WI38 (cell line): ENCODE data around the gene SAMD14.

Source experiments
- H3K4me3 ChIP-seq: 2 replicates; pipeline ENCODE4 v1.5.1; 2011; ENCODE audit warnings: low read depth, mild to moderate bottlenecking, control low read depth, low read length
- TF ChIP-seq, protein P1 (sequence below): IDR thresholded peaks from 2 replicates; pipeline ENCODE4 v1.5.1; 2012; ENCODE audit warnings: low read depth, mild to moderate bottlenecking, control low read depth, low read length

The SAMD14 gene

DNA sequence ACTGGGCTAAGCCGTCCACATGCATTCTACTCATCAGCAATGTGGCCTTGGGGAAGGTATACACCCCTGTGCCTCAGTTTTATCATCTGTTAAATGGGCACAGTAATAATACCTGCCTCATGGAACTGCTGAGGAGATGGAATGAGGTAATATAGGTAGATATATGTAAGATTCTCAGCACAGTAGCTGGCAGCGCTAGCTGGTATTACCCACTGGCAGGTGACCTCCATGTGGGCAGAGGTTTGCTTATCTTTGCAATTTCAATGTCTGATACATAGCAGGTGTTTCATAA lies 34.7 kb upstream of the SAMD14 start:
- H3K4me3 ChIP-seq, result no peak overlapping the region
- TF ChIP-seq, protein P1, sequence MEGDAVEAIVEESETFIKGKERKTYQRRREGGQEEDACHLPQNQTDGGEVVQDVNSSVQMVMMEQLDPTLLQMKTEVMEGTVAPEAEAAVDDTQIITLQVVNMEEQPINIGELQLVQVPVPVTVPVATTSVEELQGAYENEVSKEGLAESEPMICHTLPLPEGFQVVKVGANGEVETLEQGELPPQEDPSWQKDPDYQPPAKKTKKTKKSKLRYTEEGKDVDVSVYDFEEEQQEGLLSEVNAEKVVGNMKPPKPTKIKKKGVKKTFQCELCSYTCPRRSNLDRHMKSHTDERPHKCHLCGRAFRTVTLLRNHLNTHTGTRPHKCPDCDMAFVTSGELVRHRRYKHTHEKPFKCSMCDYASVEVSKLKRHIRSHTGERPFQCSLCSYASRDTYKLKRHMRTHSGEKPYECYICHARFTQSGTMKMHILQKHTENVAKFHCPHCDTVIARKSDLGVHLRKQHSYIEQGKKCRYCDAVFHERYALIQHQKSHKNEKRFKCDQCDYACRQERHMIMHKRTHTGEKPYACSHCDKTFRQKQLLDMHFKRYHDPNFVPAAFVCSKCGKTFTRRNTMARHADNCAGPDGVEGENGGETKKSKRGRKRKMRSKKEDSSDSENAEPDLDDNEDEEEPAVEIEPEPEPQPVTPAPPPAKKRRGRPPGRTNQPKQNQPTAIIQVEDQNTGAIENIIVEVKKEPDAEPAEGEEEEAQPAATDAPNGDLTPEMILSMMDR, result no peak

GRCh38 chr17:50163843-50164696 lies 34.1 kb upstream of the SAMD14 start:
- TF ChIP-seq, protein P1, result no peak
- no peak overlapping the region for H3K4me3 ChIP-seq

DNA sequence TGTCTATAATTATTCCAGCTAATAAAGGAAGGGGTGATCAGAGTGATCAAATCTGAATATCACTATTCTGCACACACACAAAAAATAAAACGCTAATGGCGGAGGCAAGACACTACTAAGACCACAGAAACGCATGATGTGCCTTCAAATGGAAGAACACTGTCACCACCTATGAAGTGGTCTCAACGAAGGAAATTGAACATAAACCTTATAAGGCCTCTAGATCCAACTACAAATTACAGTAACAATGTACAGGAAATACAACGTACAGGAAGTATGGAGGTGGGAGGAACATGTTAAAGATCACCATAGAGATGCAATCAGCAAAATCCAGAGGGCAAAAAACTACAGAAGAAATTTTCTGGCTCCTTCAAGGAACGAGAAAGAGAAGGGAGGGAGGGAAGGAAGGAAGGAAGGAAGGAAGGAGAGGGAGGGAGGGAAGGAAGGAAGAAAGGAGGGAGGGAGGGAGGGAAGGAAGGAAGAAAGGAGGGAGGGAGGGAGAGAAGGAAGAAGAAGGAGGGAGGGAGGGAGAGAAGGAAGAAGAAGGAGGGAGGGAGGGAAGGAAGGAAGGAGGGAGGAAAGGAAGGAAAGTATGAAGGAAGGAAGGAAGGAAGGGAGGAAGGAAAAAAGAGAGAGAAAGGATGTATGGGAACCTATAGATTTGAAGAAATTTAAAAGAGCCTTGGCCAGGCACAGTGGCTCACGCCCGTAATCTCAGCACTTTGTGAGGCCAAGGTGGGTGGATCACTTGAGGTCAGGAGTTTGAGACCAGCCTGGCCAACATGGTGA lies 32.7 kb upstream of the SAMD14 start:
- no peak overlapping the region for H3K4me3 ChIP-seq
- TF ChIP-seq, protein P1, result no peak

- TF ChIP-seq, protein P1, result no peak
- no peak overlapping the region; the same call in 1 of the 2 replicates for H3K4me3 ChIP-seq
These were observed 31.9 kb upstream of the SAMD14 start for GRCh38 chr17:50161911-50162288.

- TF ChIP-seq, protein P1, result peak; percentile 73
- H3K4me3 ChIP-seq, result peak overlapping the region; percentile 68
These were observed 31.3 kb upstream of the SAMD14 start for GRCh38 chr17:50161023-50161910.

GRCh38 chr17:50157891-50158290 lies 27.9 kb upstream of the SAMD14 start:
- no peak overlapping the region for H3K4me3 ChIP-seq
- TF ChIP-seq, protein P1, result no peak
